Rectal smooth muscle tissue (tissue), 1 donor: ENCODE results near the gene GRIK2.

Experiments
- H3K27ac ChIP-seq: one replicate; pipeline ENCODE4 v1.7.0; 2013; ENCODE audit warnings: low read depth, low read length, inconsistent platforms
- H3K27me3 ChIP-seq: one replicate; pipeline ENCODE4 v1.7.0; 2013; ENCODE audit warnings: low read length; ENCODE audit not compliant: control insufficient read depth, insufficient read depth
- H3K36me3 ChIP-seq: one replicate; pipeline ENCODE4 v1.7.0; 2013; ENCODE audit warnings: low read length; ENCODE audit not compliant: control insufficient read depth, insufficient read depth
- H3K4me1 ChIP-seq: one replicate; pipeline ENCODE4 v1.7.0; 2013; ENCODE audit warnings: low read length; ENCODE audit not compliant: control insufficient read depth, insufficient read depth
- H3K4me3 ChIP-seq: one replicate; pipeline ENCODE4 v1.7.0; 2013; ENCODE audit warnings: low read length
- H3K9ac ChIP-seq: one replicate; pipeline ENCODE4 v1.7.0; 2013; ENCODE audit warnings: low read length

Gene GRIK2

GRCh38 chr6:101921829-101922450 is 528.4 kb downstream of the GRIK2 start:
- H3K4me1 ChIP-seq: no peaks in the 10 kb centered on the region
- H3K27ac ChIP-seq: no peak overlapping the region
- H3K27me3 ChIP-seq: no peaks in the 10 kb centered on the region
- no peaks in the 10 kb centered on the region for H3K36me3 ChIP-seq
- no peak overlapping the region for H3K4me3 ChIP-seq
- H3K9ac ChIP-seq: no peak overlapping the region

GRCh38 chr6:101926149-101926925 is 532.8 kb downstream of the GRIK2 start:
- Histone ChIP-seq H3K4me3 (no peak overlapping the region), H3K27me3 (no peaks in the 10 kb centered on the region), H3K4me1 (no peaks in the 10 kb centered on the region), H3K9ac (no peak overlapping the region), H3K27ac (no peak overlapping the region), H3K36me3 (no peaks in the 10 kb centered on the region)

- H3K27ac ChIP-seq: no peak overlapping the region
- no peaks in the 10 kb centered on the region for H3K36me3 ChIP-seq
- no peaks in the 10 kb centered on the region for H3K27me3 ChIP-seq
- no peak overlapping the region for H3K4me3 ChIP-seq
- no peaks in the 10 kb centered on the region for H3K4me1 ChIP-seq
- no peak overlapping the region for H3K9ac ChIP-seq
Measured at GRCh38 chr6:101931766-101932165, 538.3 kb downstream of the GRIK2 start.

GRCh38 chr6:101932704-101933103 is 539.2 kb downstream of the GRIK2 start:
- Histone ChIP-seq H3K27ac (no peak overlapping the region), H3K36me3 (no peaks in the 10 kb centered on the region)

GRCh38 chr6:101935732-101936131 is 542.2 kb downstream of the GRIK2 start:
- no peaks in the 10 kb centered on the region for H3K4me1 ChIP-seq
- no peak overlapping the region for H3K9ac ChIP-seq
- H3K4me3 ChIP-seq: no peak overlapping the region
- no peaks in the 10 kb centered on the region for H3K36me3 ChIP-seq
- H3K27ac ChIP-seq: no peak overlapping the region
- no peaks in the 10 kb centered on the region for H3K27me3 ChIP-seq

More at GRCh38 chr6:101932704-101933103, 539.2 kb downstream of the GRIK2 start:
- no peak overlapping the region for H3K9ac ChIP-seq
- H3K4me1 ChIP-seq: no peaks in the 10 kb centered on the region
- no peaks in the 10 kb centered on the region for H3K27me3 ChIP-seq
- H3K4me3 ChIP-seq: no peak overlapping the region

GRCh38 chr6:101936516-101936915 is 543.0 kb downstream of the GRIK2 start:
- Histone ChIP-seq H3K4me3 (no peak overlapping the region), H3K27ac (no peak overlapping the region), H3K36me3 (no peaks in the 10 kb centered on the region), H3K4me1 (no peaks in the 10 kb centered on the region), H3K9ac (no peak overlapping the region), H3K27me3 (no peaks in the 10 kb centered on the region)

GRCh38 chr6:101937108-101937507 is 543.6 kb downstream of the GRIK2 start:
- Histone ChIP-seq H3K4me3 (no peak overlapping the region), H3K9ac (no peak overlapping the region), H3K4me1 (no peaks in the 10 kb centered on the region), H3K36me3 (no peaks in the 10 kb centered on the region), H3K27ac (no peak overlapping the region), H3K27me3 (no peaks in the 10 kb centered on the region)

GRCh38 chr6:101940391-101940790 is 546.9 kb downstream of the GRIK2 start:
- H3K27me3 ChIP-seq: no peaks in the 10 kb centered on the region
- H3K4me3 ChIP-seq: no peak overlapping the region
- H3K36me3 ChIP-seq: no peaks in the 10 kb centered on the region
- H3K9ac ChIP-seq: no peak overlapping the region
- H3K27ac ChIP-seq: no peak overlapping the region
- H3K4me1 ChIP-seq: no peaks in the 10 kb centered on the region

- Histone ChIP-seq H3K27ac (no peak overlapping the region), H3K4me1 (no peaks in the 10 kb centered on the region), H3K9ac (no peak overlapping the region), H3K36me3 (no peaks in the 10 kb centered on the region), H3K4me3 (no peak overlapping the region), H3K27me3 (no peaks in the 10 kb centered on the region)
Measured at GRCh38 chr6:101956961-101957360, 563.5 kb downstream of the GRIK2 start.

GRCh38 chr6:101961357-101961756 is 567.8 kb downstream of the GRIK2 start:
- Histone ChIP-seq H3K27me3 (no peaks in the 10 kb centered on the region), H3K9ac (no peak overlapping the region), H3K4me3 (no peak overlapping the region), H3K27ac (no peak overlapping the region), H3K36me3 (no peaks in the 10 kb centered on the region), H3K4me1 (no peaks in the 10 kb centered on the region)

GRCh38 chr6:101980924-101981323 is 587.4 kb downstream of the GRIK2 start:
- Histone ChIP-seq H3K9ac (no peak overlapping the region), H3K36me3 (no peaks in the 10 kb centered on the region)

GRCh38 chr6:101986476-101986875 is 593.0 kb downstream of the GRIK2 start:
- H3K9ac ChIP-seq: no peak overlapping the region
- no peak overlapping the region for H3K27ac ChIP-seq
- H3K4me3 ChIP-seq: no peak overlapping the region
- no peaks in the 10 kb centered on the region for H3K36me3 ChIP-seq
- no peaks in the 10 kb centered on the region for H3K4me1 ChIP-seq
- H3K27me3 ChIP-seq: no peaks in the 10 kb centered on the region

More at GRCh38 chr6:101980924-101981323, 587.4 kb downstream of the GRIK2 start:
- Histone ChIP-seq H3K4me3 (no peak overlapping the region), H3K27ac (no peak overlapping the region), H3K4me1 (no peaks in the 10 kb centered on the region), H3K27me3 (no peaks in the 10 kb centered on the region)

GRCh38 chr6:101992286-101992685 is 598.8 kb downstream of the GRIK2 start:
- H3K4me3 ChIP-seq: no peak overlapping the region
- no peak overlapping the region for H3K27ac ChIP-seq
- no peaks in the 10 kb centered on the region for H3K27me3 ChIP-seq
- no peak overlapping the region for H3K9ac ChIP-seq
- H3K4me1 ChIP-seq: no peaks in the 10 kb centered on the region
- no peaks in the 10 kb centered on the region for H3K36me3 ChIP-seq
